DMS79 treated with DMSO at 0.1 percent for 48 hours (cell line): ENCODE measurements around the gene ATP6V1D.
"Not testable (repeated sequence)": the region's sequence is repeated elsewhere in the genome, so short reads cannot be mapped to it uniquely, and the experiment has no call there.

Source experiments
- DNase-seq: peaks from one replicate; lab custom pipeline; 2025; lab: John Stamatoyannopoulos, UW

Gene ATP6V1D

GRCh38 chr14:67359775-67360469 lies at the start of gene ATP6V1D, which contains the start of gene EIF2S1:
TSS of gene ATP6V1D (minus strand) at chr14:67359804. CDS start at chr14:67359698, 106 bp downstream.
TSS of gene EIF2S1 (plus strand) at chr14:67360328. CDS start at chr14:67364768, 4,440 bp downstream.
- peak; percentile 100 for DNase-seq

DNA sequence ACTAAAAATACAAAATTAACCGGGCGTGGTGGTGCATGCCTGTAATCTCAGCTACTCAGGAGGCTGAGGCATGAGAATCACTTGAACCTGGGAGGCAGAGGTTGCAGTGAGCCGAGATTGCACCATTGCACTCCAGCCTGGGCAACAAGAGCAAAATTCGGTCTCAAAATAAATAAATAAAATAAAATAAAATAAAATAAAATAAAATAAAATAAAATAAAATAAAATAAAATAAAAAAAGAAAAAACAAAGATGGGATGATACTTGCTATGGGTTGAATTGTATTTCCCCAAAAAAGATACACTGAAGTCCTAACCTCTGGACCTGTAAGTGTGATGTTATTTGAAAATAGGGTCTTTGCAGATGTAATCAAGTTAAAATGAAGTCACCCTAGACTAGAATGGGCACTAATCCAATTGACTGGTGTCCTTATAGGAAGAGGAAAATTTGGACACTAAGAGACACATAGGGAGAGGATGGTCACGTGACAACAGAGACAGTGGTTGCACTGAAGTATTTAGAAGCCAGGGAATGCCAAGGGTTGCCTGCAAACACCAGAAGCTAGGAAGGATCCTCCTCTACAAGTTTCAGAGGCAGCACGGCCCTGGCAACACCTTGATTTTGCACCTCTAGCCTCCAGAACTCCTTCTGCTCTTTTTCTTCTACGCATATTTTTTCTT lies 48.7 kb upstream of the ATP6V1D start:
- DNase-seq: not testable (repeated sequence)

DNA sequence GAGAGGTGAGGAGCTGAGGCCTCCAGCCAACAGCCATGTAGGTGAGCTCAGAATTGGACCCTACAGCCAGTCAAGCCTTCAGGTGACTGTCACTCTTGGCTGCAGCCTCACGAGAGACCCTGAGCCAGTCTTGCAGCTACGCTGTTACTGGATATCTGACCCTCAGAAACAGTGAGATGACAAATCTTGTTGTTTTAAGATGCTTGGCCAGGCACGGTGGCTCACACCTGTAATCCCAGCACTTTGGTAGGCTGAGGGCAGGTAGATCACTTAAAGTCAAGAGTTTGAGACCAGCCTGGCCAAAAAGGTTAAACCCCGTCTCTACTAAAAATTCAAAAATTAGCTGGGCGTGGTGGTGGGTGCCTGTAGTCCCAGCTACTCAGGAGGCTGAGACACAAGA lies 46.2 kb upstream of the ATP6V1D start:
- no peak for DNase-seq

- DNase-seq: no peak
Observed at GRCh38 chr14:67400434-67400833, 40.8 kb upstream of the ATP6V1D start.

GRCh38 chr14:67397536-67397935 lies 37.9 kb upstream of the ATP6V1D start:
- DNase-seq: no peak

DNA sequence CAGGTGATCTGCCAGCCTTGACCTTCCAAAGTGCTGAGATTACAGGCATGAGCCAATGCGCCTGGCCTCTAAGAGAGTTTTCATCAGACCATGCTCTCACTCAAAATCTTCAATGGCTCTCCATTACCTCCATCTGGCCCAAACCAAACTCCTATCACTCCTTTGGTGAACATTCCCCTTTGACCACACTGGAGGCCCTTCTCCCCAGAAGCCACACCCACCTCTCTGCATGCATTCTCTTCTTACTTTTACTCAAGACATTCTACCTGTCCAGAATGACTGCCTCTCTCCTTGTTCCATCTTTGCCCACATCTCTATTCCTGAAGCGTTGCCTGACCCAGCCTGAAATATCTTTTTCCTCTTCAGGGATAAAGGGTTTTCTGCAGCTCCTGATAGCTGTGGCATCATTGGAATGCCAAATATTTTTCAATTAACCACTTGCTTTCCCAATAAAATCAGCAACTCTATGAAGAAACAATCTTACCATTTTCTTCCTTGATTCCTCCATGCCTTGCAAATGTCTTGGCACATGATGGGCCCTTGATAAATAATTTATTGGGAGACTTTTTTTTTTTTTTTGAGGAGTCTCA lies 36.9 kb upstream of the ATP6V1D start:
- DNase-seq: no peak

DNA sequence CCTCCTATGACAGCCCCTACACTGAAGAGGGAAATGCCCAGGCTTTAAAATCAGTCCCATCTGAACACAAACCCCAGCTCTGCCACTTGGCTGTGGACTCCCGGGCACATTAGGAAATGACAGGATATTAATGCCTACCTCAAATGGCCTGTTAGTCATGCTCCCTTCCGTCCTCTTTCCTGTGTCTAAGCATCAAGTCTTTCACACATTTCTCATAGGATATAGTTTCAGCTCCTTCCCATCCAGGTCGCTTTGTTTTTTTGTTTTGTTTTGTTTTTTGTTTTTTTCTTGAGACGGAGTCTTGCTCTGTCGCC lies 36.2 kb upstream of the ATP6V1D start:
- DNase-seq: no peak

- DNase-seq: no peak
Observed at GRCh38 chr14:67395086-67395875, 35.7 kb upstream of the ATP6V1D start.

DNA sequence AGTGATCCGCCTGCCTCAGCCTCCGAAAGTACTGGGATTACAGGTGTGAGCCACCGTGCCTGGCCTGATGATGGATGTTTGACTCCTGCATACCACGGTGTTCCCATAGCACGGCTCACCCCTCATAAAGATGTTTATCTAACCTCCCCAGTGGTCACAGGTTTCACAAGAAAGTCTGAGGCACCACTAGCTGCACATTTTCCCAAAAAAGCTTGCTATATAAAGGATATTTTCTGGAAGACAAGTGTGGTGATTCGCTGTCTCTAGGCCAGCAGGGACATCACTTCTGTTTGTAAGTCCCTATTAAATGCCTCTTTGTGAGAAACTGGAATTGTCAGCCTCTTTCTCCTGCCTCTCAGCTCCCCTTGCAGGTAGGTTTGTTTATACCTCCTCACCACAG lies 34.1 kb upstream of the ATP6V1D start:
- DNase-seq: no peak

DNA sequence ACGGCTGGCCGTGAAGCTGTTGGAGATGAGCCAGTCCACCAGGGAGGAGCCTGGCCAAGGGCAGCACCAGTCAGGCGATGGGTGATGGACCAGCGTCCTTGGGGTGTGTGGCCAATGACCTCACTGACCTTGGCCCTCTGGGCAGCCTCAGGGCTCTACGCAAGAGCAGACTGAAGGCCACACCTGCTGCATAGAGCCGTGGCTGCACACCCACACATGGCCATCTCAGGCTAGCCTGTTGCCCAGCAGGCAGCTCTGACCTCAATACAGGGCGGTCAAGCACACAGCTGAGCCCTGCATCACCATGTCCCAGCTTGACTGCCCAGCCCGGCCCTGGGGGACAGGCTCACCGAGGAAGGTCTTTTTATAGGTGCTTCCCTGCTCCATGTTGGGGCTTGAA lies 33.2 kb upstream of the ATP6V1D start:
- DNase-seq: no peak

GRCh38 chr14:67392123-67392522 lies 32.5 kb upstream of the ATP6V1D start:
- no peak for DNase-seq

DNA sequence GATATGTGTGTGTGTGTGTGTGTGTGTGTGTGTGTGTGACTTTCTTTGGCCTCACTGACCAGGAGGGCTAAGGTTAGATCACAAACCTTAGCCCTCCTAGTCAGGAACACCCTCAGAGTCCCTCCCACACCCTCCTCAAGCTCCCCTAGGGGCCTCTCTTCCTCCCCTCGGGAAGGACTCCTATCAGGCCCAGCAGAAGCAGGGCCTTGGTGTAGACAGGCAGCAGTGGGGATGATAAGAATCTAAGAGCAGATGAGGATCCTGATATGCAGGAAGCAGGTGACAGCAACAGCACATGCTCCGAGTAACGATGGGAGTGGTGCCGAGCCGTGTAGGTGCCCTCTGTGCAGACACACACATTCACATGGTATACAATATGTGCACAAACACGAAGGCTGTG lies 31.7 kb upstream of the ATP6V1D start:
- DNase-seq: no peak

DNA sequence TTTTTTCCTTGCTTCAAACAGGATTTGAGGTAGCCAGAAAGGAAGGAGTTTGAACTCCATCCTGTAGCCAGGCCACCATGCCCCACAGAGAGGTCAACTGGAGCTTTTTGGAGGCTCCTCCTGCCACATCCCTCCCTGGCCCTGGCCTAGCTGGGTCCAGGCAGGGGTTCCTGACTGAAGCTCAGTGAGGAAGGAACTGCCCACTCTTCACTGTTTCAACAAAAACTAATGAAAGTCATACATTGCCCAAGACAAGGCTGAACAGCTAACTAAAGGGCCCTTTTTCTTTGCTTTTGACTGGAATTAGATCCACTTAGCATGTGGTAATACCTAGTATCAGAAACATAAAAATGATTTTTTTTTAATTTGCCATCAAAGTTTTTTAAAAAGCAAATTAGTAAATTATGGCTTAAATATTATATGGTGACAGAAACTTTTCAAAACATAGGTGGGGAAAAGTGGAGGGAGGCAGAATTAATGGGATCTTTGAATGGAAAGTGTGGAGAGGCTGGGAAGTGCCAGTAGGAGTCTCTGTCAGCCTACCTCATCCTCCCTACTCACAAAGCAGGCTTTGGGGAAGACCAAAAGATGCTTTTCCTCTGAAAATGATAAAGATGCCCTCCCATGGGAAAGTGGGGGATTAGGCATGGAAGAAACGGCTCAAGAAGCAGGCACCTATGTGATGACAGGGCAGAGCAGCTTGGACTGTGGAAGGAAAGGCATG lies 30.4 kb upstream of the ATP6V1D start:
- no peak for DNase-seq

DNA sequence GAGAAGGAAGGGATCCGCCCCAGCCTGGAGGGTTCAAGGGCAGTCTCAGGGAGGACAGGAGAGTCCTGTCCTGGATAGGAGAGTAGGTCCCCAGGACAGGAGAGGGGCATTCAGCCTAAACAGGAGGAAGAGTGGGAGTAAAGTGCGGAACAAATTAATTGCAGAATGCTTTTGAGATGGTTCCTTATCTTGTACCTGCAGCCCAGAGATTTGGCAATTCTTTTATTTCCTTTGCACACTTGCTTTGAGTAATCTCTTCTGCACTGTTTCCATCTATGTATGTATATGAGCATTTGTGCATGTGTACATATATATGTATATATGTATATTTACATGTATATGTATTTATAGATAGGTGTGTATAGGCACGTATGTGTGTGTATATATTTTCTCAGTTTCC lies 29.7 kb upstream of the ATP6V1D start:
- no peak for DNase-seq

DNA sequence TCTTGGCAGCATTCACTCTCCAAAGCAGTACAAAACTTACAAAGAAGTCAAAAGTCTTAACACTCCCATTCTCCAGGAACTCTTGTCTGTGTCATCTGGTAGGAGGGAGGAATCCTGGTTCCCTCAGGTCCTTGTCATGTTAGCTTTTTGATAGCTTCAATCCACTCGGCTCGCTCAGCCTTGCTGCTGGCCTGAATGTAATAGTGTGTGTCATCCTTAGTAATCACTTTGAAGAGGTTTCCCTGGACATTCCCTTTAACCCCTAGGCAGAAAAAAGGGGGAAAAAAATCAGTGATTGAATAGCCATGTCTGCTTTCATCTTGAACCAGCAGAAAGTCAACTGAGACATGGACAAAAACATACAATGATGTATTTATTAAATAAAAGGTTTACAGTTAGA lies 27.6 kb upstream of the ATP6V1D start:
- no peak for DNase-seq

DNA sequence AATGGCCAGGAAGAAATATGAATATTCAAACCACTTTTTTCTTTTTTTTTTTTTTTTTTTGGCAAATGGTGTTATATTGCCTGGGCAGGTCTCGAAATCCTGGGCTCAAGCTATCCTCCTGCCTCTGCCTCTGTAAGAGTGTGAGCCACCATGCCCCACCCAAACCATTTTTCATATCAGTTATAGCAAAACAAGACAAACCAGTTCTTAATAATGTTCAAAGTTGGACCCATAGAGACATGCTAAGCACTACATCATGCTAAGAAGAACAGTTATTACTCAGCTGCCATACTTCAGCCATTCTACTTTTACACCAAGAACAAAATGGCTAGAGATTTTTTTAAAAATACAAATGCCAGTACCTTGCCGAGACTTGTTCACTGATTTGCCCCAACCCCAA lies 26.0 kb upstream of the ATP6V1D start:
- peak; percentile 93 for DNase-seq

GRCh38 chr14:67385120-67385519 lies 25.5 kb upstream of the ATP6V1D start:
- DNase-seq: peak; percentile 95

DNA sequence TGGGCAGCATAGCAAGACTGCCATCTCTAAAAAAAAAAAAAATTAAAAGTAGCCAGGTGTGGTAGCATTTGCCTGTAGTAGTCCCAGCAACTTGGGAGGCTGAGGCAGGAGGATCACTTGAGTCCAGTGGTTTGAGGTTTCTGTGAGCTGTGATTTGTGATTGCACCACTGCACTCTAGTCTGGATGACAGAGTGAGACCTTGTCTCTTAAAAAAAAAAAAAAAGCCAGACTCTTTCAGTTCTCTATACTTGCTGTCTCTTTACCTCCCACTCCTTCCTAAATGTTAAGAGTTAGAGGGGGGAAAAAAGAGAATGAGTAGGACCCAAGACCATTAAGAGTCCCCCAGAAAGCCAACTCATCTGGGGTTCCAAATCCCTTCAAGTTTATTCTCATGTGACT lies 18.3 kb upstream of the ATP6V1D start:
- no peak for DNase-seq

GRCh38 chr14:67373347-67373746 lies 13.7 kb upstream of the ATP6V1D start:
- no peak for DNase-seq

DNA sequence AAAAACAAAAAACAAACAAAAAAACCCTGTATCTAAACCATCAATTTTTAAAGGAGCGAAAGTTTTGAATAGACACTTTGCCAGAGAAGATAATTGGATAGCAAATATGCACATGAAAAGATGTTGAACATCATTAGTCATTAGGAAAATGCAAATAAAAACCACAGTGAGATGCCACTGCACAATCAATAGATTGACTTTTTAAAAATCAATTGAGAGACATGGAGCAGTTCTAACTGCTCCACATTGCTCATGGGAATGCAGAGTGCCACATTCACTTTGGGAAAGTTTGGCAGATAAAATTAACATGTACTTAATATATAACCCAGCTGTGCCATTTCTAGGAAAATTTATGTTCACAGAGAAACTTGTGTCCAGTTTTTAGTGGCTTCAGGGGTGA lies 13.2 kb upstream of the ATP6V1D start:
- DNase-seq: no peak

- no peak for DNase-seq
Observed at GRCh38 chr14:67371247-67372148, 11.9 kb upstream of the ATP6V1D start.
